Left hindlimb (tissue), 1 donor: ENCODE results near the gene FBLN2.

Experiments
- DNase-seq: peaks from one replicate; pipeline ENCODE4 v3.0.0-alpha.2; 2018

Gene FBLN2

GRCh38 chr3:13651775-13652428 lies 103.0 kb downstream of the FBLN2 start:
- DNase-seq: no peak

GRCh38 chr3:13652728-13653127 lies 103.8 kb downstream of the FBLN2 start:
- no peak for DNase-seq

DNA sequence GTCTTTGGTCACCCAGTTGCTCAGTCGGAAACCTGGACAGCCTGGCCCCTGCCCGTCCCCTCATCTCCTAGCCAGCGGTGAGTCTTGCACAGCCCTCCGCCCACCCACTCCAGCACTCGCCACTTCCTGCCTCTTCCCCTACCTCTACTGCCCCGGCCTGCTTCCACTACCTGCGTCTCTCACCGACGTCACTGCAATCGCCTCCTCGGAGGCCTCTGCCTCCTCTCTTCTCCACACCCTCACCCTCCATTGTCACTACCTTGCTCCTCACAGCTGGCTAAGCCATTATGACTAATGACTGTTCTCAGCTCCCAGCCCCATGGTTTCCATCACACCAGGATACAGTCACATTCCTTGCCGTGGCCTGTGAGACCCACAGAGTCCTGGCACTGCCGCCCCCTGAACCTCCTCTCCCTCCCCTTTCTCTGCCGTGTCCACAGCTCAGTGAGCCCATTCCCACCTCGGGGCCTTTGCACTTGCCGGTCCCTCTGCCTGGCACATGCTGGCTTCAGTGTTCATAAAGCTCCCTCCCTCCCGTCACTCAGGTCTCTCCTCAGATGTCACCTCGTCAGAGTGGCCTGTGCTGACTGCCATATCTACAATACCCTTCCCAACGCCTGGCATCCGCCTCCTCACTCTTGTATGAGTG lies 104.8 kb downstream of the FBLN2 start:
- no peak for DNase-seq

- no peak for DNase-seq
Observed at GRCh38 chr3:13654330-13655060, 105.6 kb downstream of the FBLN2 start.

DNA sequence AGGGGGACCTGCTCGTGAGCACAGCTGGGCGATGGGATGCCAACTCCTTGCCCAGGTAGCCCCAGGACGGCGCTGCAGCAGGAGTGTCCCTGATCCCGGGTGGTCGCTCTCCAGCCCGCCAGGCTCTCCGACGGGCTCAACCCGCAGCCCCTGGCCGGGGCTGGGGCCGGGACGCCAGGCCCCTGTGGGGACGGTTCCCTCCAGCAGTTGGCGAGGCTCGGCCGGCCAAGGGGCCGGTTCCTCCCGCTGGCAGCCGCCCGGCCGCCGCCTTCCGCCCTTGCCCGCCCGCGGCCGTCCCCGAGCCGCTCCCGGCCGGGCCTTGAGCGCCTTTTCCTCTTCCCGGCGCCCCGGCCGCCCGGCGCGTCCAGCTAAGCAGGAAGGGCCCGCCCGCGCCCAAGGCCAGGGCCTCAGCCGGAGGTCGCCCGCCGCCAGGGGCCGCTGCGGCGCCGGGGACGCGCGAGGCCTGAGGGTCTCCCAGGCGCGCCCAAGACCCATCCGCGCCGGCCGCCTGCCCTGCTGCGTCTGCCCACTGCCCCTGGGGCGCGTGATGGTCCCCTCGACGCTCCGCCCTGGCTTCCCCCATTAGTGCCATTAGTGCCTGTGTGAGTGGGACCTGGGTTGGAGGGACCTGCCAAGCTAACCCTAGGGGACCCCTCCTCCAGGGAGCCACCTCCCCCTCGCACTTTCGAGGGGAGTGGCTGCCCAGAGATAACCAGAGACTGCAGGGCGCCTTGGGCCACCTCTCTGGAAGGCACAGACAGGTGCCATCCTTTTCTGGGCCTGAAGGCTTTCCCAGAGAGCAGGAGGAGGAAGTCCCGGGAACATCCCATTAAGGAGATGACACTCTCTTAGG lies 106.4 kb downstream of the FBLN2 start:
- DNase-seq: no peak

GRCh38 chr3:13656584-13657301 lies 107.8 kb downstream of the FBLN2 start:
- no peak for DNase-seq

DNA sequence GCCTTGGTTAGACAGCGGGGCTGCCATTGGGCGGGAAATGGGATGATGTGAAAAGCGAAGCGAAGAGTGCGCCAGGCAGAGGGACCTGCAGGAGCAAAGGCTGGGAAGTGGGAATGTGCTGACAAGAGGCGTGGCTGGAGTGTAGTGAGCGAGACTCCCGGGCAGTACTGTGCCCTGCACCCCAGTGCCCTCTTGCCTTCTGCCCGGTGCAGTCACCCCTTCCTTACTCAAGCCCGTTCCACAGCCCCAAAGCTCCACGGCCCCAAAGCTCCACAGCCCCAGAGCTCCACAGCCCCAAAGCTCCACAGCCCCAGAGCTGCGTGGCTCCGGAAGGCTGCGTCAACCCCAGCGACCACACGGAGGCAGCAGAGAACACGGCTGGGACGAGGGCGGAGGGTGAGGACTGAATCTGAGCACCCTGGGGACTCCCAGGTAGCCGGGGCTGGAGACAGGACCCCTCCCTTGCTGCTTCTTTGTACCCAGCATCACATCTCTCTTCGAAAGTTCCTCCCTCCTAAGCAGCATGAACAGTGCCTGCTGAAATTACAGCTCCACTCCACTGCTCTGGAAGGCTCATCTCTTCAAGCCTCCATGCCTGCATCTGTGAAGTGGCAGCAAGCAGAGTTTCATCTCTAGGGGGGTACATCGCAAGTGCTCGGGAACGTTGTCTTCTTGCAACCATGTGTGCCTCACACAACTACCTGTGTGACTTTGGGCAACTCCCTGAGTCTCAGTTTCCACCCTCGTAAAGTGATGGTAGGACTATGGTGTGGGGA lies 108.9 kb downstream of the FBLN2 start:
- peak; percentile 61 for DNase-seq

- DNase-seq: no peak
Observed at GRCh38 chr3:13658681-13659080, 109.8 kb downstream of the FBLN2 start.

- DNase-seq: no peak
Observed at GRCh38 chr3:13659221-13659969, 110.5 kb downstream of the FBLN2 start.

- DNase-seq: no peak
Observed at GRCh38 chr3:13660042-13660874, 111.3 kb downstream of the FBLN2 start.

DNA sequence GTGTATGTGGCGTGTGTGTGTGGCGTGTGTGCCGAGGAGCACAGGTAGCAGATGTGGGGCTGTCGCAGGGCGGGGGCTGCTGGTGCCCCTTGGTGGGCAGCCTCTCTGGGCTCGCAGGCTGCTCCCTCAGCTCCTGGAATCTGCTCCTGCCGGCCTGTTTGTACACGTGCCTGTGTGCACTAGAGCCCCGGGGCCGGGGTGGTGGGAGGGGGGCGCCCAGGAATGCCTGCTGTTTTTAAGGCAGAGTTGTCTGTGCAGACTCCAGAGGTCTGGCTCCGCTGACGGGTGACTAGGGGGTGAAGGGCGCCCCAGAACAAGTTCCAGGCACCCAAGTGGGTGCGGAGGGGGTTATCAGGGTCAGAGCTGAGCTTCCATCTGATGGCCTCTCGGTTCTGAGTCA lies 112.2 kb downstream of the FBLN2 start:
- no peak for DNase-seq

DNA sequence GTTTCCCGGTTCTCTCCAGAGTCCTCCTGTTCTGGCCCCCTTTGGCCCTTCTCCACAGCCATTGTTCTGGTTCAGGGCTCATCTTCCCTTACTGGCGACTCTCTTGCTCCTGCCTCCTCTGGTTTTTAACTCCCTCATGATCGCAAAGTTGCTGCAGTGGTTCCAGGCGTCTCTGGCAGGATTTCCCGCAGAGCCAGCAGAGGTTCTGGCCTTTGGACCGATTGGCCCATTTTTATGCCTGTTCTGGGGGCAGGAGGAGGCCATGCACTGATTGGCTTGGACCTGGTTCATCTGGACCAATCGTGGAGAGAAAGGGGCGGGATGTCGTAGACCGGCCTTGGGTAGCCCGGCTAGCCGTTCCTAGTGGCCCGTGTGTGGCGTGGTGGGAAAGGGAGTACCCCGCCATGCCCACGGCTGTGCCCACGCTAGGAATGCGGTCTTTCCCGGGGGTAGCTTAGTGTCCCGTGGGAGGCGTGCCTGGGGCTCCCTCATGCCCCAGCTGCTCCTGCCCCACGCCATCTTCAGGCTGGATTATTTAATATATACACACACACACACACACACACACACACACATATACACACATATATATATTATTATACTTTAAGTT lies 113.4 kb downstream of the FBLN2 start:
- DNase-seq: no peak

DNA sequence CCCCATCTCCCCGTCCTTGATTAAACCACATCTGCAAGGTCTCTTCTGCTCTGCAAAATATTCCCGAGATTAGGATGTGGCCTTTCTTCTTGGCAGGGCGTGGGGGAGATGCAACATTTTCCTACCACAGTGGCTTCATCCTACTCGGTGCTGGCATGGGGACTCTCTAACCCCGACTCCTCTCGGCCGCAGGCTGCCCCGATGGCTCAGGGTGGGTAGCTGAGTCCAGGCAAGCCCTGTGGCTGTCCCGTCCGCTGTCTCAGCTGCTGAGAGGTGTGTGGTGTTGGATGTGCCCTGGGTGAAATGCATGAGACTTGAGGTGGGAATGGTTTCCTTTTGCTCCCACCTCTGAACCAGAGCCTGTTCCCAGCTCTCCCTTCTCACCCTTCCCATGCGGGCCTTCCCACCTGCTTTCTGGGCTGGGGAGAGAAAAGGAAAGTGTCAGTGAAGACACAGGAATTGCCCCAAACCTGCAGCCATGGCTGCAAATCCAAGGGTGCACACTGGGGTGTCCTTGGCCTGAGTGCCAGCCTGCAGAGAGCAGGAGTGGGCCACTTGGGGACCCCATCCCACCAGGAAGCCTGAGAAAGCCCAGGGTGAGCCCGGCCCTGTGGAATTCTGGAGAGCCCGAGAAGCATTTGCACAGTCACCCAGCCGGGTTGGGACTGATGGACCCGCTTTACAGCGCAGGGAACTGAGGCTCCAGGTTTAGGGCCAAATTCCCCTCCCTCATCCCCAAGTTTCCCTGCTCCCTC lies 115.0 kb downstream of the FBLN2 start:
- no peak for DNase-seq

- DNase-seq: no peak
Observed at GRCh38 chr3:13665582-13666226, 116.8 kb downstream of the FBLN2 start.

DNA sequence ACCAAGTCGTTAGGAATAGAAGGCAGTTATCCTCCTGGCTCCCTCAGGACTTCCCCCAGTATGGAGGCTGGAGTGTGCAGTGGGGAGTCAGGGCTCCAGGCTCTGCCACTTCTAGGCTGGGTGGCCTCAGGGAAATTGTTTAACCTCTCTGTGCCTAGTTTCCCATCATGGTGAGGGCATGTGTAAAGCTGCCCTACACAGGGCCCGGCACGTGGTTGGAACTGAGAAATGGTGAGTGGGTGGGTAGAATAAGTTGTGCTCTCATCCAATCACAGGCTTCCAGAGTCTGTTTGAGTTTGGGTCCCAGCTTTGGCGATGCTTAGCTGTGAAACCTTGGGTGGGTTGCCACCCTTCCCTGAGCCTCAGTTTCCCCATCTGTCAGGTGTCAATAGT lies 117.3 kb downstream of the FBLN2 start:
- DNase-seq: no peak

DNA sequence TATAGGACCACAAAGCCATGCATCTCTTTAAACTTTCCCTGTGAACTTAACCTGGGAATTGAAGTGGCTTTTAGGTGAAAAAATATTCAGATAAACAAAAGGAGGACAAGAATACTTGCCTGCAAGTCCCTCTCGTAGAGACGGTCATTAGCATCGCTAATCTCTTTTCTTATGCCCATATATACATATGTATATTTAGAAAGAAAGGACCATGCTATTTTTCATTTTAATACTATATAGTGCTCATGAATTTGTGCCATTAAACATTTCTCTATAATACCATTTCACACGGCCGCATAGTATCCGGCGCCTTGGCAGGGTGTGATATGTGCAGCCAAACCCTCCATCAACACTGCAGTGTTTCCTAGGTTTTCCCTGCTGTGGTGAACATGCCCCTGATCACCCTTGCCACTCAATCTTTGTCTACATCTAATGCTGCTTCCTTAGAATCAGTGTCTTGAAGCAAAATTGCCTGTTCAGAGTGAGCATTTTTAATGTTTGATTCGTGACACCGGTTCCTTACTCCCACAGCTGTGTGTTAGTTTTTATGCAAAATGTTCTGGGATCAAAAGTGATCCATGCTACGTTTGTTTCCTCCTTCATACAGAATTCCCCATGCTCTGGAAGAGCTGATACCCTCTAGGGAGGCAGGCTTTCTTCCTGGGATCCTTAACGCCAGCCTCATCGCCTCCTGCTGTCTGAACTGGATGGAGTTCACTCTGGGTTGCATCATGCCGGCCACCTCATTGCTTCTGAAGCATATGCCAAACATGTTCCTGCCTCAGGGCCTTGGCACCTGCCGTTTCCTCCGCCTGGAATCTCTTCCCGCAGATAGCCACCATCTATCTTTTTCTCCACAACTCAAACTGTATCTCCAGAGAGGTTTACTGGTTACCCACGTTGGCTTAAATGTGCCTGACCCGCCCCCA lies 118.1 kb downstream of the FBLN2 start:
- DNase-seq: no peak

- no peak for DNase-seq
Observed at GRCh38 chr3:13668136-13668535, 119.2 kb downstream of the FBLN2 start.
